GM21423 (cell line): ENCODE data around the gene BPIFB2.

Experiments used
- ATAC-seq: cut with Tn5 transposase; IDR thresholded peaks from one replicate; pipeline ENCODE4 v1.9.1; 2021; ENCODE audit warnings: mild to moderate bottlenecking, moderate library complexity; ENCODE audit not compliant: unreplicated experiment

BPIFB2 gene

GRCh38 chr20:32984196-32984595 is 23.3 kb upstream of the BPIFB2 start:
- no peak for ATAC-seq

- ATAC-seq = no peak
Measured at GRCh38 chr20:32984631-32985354, 22.7 kb upstream of the BPIFB2 start.

- ATAC-seq = no peak
Measured at GRCh38 chr20:32985596-32985995, 21.9 kb upstream of the BPIFB2 start.

- ATAC-seq = no peak
Measured at GRCh38 chr20:32986331-32986966, 21.1 kb upstream of the BPIFB2 start.

GRCh38 chr20:32987044-32987825 is 20.3 kb upstream of the BPIFB2 start:
- no peak for ATAC-seq

GRCh38 chr20:32988008-32988407 is 19.5 kb upstream of the BPIFB2 start:
- no peak for ATAC-seq

GRCh38 chr20:32989507-32990283 is 17.8 kb upstream of the BPIFB2 start:
- ATAC-seq = no peak

- no peak for ATAC-seq
Measured at GRCh38 chr20:32990426-32990825, 17.1 kb upstream of the BPIFB2 start.

- no peak for ATAC-seq
Measured at GRCh38 chr20:32991383-32991782, 16.1 kb upstream of the BPIFB2 start.

GRCh38 chr20:32991792-32992641 is 15.5 kb upstream of the BPIFB2 start:
- ATAC-seq = no peak

GRCh38 chr20:32993496-32994050 is 13.9 kb upstream of the BPIFB2 start:
- no peak for ATAC-seq

- ATAC-seq = no peak
Measured at GRCh38 chr20:32995802-32996201, 11.7 kb upstream of the BPIFB2 start.

GRCh38 chr20:32997431-32997830 is 10.1 kb upstream of the BPIFB2 start:
- no peak for ATAC-seq

- ATAC-seq = no peak
Measured at GRCh38 chr20:32999603-33000250, 7.8 kb upstream of the BPIFB2 start.

GRCh38 chr20:33000802-33001466 is 6.6 kb upstream of the BPIFB2 start:
- no peak for ATAC-seq

- no peak for ATAC-seq
Measured at GRCh38 chr20:33002087-33002808, 5.3 kb upstream of the BPIFB2 start.

- ATAC-seq = no peak
Measured at GRCh38 chr20:33004141-33004751, 3.3 kb upstream of the BPIFB2 start, which contains the start of gene SUN5. Gene SUN5 (minus strand): TSS chr20:33004433. CDS start chr20:33004340, 93 bp downstream.

- ATAC-seq = no peak
Measured at GRCh38 chr20:33005132-33005566, 2.4 kb upstream of the BPIFB2 start.
